ENCODE data around the gene SMARCD3. TPM values are rescaled to one million over a fixed set of nuclear protein-coding genes. Genes with fewer than 3 reads are reported as not detected.

The SMARCD3 gene
- total RNA-seq: 14.7 and 16.1 TPM in 2 replicates

DNA sequence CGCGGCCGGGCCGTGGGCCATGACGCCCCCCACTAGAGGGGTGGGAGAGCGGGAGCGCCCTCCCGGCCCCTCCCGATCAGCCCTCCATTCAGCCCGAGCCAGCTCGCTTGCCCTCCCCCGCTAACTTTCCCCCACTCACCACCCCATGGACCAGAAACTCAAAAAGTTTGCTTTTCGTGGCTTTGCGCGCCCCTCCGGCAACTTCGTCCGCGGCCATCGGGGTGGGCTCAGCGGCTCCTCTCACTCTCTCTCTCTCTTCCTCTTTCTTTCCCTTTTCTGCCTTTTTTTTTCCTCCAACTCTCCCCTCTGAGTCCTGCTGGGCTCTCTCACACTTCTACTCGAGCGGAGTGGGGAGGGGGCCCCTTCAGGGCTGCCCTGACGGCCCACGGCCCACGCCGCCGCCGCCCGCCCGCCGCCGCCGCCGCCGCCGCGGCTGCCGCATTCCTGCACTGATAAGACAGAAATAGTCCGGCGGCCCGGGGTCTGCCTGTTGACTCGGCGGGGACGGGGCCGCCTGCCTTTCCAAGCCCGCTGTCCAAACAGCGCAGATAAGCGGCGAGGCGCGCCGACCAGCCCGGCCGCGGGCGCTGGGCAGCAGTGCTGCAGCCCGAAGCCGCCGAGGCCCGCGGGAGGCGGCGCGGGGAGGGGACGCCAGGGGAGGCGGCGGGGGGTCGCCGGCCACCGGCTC, at the start of gene SMARCD3:
TSS of gene SMARCD3 (minus strand) at position 349 of the 688 bp plus-strand sequence. CDS start at position 217, 132 bp downstream.

DNA sequence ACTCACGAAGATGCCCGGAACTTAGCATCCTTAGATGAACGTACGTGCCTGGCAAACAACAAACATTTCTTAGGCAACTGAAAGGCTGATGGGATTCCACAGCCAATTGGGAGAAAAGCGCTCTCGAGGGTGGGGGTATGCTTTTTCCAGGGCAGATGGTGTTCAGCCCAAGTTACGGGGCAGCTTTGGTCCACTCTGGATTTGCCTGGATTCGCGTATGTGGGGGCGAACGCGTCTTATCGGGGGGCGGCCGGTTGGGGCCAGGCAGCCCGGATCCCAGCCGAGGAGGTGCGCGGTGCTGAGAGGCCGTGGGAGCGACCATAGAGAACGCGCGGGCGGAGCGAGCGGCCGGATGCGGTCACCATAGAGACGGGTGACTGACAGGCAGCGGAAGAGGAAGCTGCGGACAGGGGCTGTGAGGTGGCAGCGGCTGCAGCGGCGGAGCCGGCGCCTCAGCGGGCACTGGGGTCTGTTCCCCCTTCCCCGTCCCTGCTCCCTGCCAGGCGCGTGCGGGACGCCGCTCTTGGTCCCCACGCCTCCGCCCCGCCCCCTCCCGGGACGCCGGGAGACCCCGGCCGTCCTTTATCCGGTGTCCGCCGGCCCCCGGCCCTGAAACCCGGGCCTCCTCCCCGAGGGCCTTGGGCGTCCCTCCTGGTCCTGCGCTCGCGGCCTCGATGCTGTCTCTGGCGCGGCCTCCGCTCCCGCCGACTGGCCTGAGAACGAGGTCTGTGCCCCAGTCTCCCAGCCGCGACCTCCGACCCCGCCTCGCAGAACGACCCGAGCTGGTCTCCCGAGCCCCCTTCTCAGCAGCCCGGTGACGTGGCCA, 16.2 kb downstream of the SMARCD3 start, which contains the start of gene CHPF2:
TSS of gene CHPF2 (plus strand) at position 393 of the 826 bp plus-strand sequence. CDS start 1,529 bp downstream, outside the sequence.

DNA sequence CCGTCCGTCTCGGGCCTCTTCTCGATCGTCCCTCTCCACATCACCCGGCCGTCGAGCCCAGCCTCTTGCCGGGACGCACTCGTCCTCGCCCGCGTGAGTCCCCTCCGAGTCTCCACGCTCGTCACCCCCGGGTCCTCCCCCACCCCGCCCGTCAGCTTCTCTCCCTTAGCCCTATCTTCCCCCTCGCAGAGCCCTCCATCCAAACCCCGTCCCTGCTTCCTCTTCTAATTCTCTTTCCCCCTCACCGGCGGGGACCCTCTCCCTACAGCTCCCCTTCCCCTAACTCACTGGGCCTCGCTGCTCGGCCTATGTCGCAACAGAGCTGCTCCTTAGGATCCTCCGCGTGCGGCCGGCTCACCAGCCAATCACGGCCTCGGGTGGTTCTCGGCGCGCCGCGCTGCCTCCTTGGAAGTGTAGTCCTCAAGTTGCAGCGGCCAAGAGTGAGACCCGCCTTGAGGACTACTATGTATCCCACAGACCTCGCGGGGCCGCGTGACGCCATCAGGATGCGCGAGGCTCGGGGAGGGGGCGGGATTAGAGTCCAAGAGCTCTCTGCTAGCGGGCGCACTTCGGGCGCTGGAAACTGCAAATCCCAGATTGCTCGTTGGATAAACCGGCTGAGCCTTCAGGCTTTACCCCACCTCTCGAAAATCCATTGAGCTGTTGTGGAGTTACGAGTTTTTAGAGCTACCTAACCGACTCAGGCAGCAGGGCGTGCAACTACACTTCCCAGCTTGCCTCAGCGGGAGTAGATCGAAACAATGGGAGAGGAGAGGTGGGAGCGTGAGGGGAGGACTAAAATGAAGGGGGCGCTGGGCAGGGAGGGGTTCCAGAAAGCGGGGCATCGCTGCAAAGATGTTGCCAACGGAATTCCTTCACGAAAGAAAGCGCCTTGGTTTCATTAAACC, 21.4 kb downstream of the SMARCD3 start, which contains the start of gene ABCF2:
TSS of gene ABCF2 (minus strand) at position 331 of the 908 bp plus-strand sequence. CDS start 747 bp downstream, outside the sequence.

DNA sequence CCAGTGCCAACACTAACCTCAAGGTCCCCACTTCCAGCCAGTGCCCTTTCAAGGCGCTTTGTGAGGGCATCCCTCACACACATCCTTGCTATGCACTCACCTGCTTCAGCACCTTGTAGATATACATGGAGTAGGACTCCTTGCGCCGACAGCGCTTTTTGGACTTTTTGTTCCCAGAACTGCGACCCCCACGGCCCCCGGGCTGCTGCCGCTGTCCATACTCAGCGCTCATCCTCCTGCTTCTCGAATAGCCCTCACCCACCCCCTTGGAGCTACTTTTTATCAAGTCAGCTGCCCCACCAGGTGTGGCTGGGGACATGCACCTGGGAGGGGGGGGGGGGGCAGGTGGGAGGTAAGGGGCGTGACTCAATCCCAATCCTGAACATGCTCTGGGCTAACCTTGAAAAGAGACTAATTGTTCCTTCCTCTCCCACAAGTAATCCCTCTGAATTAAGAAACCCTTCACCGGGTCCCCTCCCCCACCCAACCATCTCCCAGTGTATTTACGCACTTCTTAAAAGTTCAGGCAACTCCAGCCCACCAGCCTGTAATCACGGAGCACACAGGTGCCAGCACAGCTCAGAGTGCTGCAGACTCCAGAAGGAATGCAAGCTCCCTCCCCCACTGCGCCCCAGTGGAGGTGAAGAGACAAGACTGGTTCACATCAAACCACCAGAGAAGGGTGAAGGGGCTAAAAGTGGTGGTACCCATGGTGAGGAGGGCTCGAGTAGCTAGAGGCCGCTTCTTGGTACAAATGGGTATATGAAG, 38.2 kb downstream of the SMARCD3 start, which contains the start of gene H2BK1:
TSS of gene H2BK1 (minus strand) at position 402 of the 768 bp plus-strand sequence. CDS start at position 232, 170 bp downstream.

Other genes starting within 250 kb of the SMARCD3 start
- gene ATG9B, start 224.2 kb downstream of the SMARCD3 start, total RNA-seq: 6.5 and 20.0 TPM in 2 replicates
- gene ABCB8, start 220.2 kb downstream of the SMARCD3 start, total RNA-seq: 34.9 and 78.1 TPM in 2 replicates
- gene ASIC3, start 200.2 kb downstream of the SMARCD3 start, total RNA-seq: 0.22 and 1.2 TPM in 2 replicates
- gene CDK5, start 190.8 kb downstream of the SMARCD3 start, total RNA-seq: 16.1 and 27.9 TPM in 2 replicates
- gene SLC4A2, start 189.1 kb downstream of the SMARCD3 start, total RNA-seq: 68.3 and 86.6 TPM in 2 replicates
- gene FASTK, start 167.9 kb downstream of the SMARCD3 start, total RNA-seq: 101 and 162 TPM in 2 replicates
- 29.1 and 44.4 TPM in 2 replicates for gene TMUB1, start 165.2 kb downstream of the SMARCD3 start, total RNA-seq
- gene AGAP3, start 162.2 kb downstream of the SMARCD3 start, total RNA-seq: 71.1 and 108 TPM in 2 replicates
- not detected in 2 replicates for gene GBX1, start 81.0 kb downstream of the SMARCD3 start, total RNA-seq
- not detected in 2 replicates for gene ASB10, start 61.4 kb downstream of the SMARCD3 start, total RNA-seq
- gene H2BK1, start 38.2 kb downstream of the SMARCD3 start, total RNA-seq: not detected in 2 replicates
- 22.4 and 43.6 TPM in 2 replicates for gene ABCF2, start 21.5 kb downstream of the SMARCD3 start, total RNA-seq
- 94.6 and 107 TPM in 2 replicates for gene CHPF2, start 16.2 kb downstream of the SMARCD3 start, total RNA-seq
- 33.4 and 38.8 TPM in 2 replicates for gene NUB1, start 93.1 kb upstream of the SMARCD3 start, total RNA-seq
- gene WDR86, start 161.3 kb upstream of the SMARCD3 start, total RNA-seq: 13.7 TPM in 1 of 2 replicates, not detected in the other
- not detected in 2 replicates for gene CRYGN, start 191.4 kb upstream of the SMARCD3 start, total RNA-seq